NB4 (cell line): ENCODE results near the gene MS4A6A.

ENCODE experiments used
- DNase-seq: peaks from one replicate; pipeline ENCODE4 v3.0.0; 2010; ENCODE audit warnings: low read depth
- H3K4me3 ChIP-seq: one replicate; pipeline ENCODE4 v1.5.1; 2011; ENCODE audit warnings: mild to moderate bottlenecking, low read depth, low read length, moderate library complexity
- CTCF ChIP-seq: IDR thresholded peaks from one replicate; pipeline ENCODE4 v1.5.1; 2012; ENCODE audit warnings: low read depth, low read length
- MYC ChIP-seq: IDR thresholded peaks from 2 replicates; pipeline ENCODE4 v1.6.1; 2011; ENCODE audit warnings: low read depth, low read length
- POLR2A ChIP-seq: IDR thresholded peaks from 2 replicates; pipeline ENCODE4 v1.6.1; 2011; ENCODE audit warnings: mild to moderate bottlenecking; ENCODE audit not compliant: insufficient read length; ENCODE audit errors: extremely low read depth
- TF ChIP-seq, protein P1 (sequence below): IDR thresholded peaks from 2 replicates; pipeline ENCODE4 v1.6.1; 2011; ENCODE audit warnings: low read depth, low read length

MS4A6A gene

GRCh38 chr11:60184824-60185511 is 2.1 kb upstream of the MS4A6A start:
- H3K4me3 ChIP-seq: no peak overlapping the region
- peak; percentile 66 for DNase-seq
- TF ChIP-seq POLR2A (no peak), CTCF (no peak), MYC (no peak)
- TF ChIP-seq, protein P1, sequence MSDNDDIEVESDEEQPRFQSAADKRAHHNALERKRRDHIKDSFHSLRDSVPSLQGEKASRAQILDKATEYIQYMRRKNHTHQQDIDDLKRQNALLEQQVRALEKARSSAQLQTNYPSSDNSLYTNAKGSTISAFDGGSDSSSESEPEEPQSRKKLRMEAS: no peak

- H3K4me3 ChIP-seq: no peak overlapping the region
- 0 out of 2 replicates have a peak, but pooled peaks have one; percentile 12 for TF ChIP-seq MYC
- no peak for TF ChIP-seq POLR2A
- DNase-seq: peak; percentile 73
These were observed 815 bp upstream of the MS4A6A start for GRCh38 chr11:60183591-60184205.

DNA sequence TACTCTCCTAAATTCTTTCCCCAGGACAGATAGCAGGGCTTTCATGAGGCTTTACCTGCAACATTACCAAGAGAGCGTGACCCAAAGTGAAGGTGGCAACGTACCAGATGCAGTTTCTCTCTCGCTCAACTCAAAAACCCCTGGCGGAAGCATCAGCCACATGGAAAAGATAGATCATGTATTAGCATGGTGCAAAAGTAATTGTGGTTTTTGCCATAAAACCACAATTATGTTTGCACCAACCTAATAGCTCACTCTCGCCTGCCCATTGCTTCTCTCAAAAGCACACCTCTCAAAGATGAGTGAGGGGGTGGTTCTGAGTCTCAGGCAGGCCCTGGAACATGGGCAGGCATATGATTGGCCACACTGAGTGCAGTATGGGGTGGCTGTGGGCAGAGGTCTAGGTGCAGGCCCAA is 7.0 kb downstream of the MS4A6A start:
- TF ChIP-seq MYC: no peak
- no peak overlapping the region for H3K4me3 ChIP-seq
- no peak for DNase-seq

DNA sequence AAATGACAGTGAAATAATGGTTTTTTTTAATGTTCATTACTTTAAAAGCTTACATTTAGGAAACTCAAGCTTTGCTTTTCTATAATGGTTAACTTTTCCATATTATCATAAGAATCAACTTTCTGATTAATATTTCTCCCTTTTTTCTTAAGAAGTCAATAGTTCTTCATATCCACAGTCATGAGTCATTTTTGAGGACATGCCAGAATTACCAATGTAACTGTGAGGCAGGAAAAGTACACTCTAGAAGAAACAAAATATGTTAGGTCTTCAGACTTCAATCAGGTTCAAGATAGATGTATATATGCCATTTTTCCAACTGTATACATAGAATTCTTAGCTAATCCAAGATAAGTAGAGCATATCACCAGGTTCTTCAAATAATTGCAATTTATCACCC is 10.9 kb downstream of the MS4A6A start:
- DNase-seq: no peak
- TF ChIP-seq MYC: no peak
- TF ChIP-seq POLR2A: no peak
- no peak for TF ChIP-seq CTCF
- TF ChIP-seq, protein P1: no peak
- no peak overlapping the region for H3K4me3 ChIP-seq

- no peak for DNase-seq
- TF ChIP-seq, protein P1: no peak
- no peak for TF ChIP-seq POLR2A
- TF ChIP-seq MYC: no peak
- no peak for TF ChIP-seq CTCF
- no peak overlapping the region for H3K4me3 ChIP-seq
These were observed 12.3 kb downstream of the MS4A6A start for GRCh38 chr11:60170566-60170965.

- no peak overlapping the region for H3K4me3 ChIP-seq
- DNase-seq: peak; percentile 76
- TF ChIP-seq POLR2A (no peak), CTCF (peak; percentile 31)
These were observed 13.5 kb downstream of the MS4A6A start for GRCh38 chr11:60169264-60169915.

- H3K4me3 ChIP-seq: no peak overlapping the region
- DNase-seq: no peak
- TF ChIP-seq, protein P1: no peak
- no peak for TF ChIP-seq POLR2A
- no peak for TF ChIP-seq CTCF
- no peak for TF ChIP-seq MYC
These were observed 14.6 kb downstream of the MS4A6A start for GRCh38 chr11:60168306-60168705.
